HG03066 (cell line): Measurements from ENCODE around the gene SLC25A15.
"Not testable (repeated sequence)": the region's sequence is repeated elsewhere in the genome, so short reads cannot be mapped to it uniquely, and the experiment has no call there.

Experiments used
- ATAC-seq: cut with Tn5 transposase; IDR thresholded peaks from one replicate; pipeline ENCODE4 v1.9.1; 2021; ENCODE audit warnings: low read depth; ENCODE audit not compliant: unreplicated experiment

SLC25A15 gene

DNA sequence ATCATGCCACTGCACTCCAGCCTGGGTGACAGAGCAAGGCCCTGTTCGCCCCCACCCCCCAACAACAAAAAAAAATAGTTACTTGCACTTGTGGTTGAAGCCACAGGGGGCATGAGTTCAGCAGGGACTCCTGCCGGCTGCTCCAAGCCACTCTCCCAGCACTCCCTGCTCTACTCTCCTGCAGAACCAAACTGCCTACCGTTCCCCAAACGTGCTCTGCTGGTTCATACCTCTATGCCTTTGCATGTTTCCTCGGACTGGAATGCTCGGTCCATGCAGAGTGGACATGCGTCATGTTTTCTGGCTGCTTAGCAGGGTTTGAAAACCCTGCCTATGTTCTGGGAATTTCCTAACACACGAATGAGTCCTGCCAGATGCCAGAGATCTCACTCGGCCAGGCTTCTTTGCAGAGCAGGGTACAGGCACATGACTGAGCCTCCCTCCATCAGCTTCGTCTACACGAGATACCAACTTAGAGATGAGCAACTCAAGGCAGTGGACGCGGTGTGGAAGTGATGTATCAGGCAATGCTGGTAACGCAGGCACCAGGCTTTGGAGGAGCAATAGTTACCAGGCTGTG, 8.5 kb upstream of the SLC25A15 start:
- ATAC-seq = no peak

DNA sequence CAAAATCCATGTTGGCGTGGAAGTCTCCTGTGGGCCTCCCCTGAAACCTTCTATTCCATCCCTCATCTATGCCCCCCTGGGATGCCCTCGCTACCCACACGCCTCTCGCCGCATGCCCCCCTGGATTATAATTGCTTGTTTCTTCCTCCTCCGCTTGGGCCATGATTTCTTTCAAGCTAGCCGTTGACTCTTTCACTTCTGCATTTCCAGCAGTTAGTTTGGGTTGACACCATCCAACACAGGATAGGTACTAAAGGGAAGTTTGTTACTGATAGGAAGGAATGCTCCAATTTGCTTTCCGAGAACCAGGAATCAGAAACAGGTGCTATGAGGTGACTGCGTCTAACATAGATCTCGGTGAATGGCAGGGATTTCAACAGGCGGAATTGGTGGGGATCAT, 7.7 kb upstream of the SLC25A15 start:
- no peak for ATAC-seq

DNA sequence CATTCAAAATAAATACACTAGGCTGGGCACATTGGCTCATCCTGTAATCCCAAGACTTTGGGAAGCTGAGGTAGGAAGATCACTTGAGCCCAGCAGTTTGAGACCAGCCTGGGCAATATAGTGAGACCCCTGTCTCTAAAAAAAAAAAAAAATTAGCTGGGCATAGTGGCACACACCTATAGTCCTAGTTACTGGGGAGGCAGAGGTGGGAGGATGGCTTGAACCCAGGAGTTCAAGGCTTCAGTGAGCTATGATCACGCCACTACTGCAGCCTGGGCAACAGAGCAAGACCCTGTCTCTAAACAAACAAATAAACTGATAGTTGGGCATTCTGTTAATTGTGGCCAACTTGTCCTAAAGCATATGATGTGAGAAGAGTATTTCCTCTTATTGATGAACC, 6.4 kb upstream of the SLC25A15 start:
- not testable (repeated sequence) for ATAC-seq

DNA sequence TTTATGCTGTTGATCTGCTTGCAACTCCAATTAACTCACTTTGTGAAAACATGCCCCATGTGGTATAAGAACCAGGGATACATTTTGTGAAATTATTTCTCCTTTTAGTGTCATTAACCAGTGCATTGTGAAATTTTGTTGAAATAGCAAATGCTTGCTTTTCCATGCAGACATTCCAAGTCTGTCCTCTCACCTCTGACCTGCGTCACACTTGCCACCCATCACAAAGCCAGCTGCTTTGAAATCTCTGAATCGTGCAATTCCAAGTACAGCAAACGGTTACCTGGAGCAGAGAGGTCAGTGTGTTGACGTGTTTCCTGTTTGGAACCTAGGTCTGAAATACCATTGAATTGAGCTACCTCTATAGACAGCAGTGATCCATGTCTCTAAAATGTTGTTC, 4.9 kb upstream of the SLC25A15 start:
- no peak for ATAC-seq

DNA sequence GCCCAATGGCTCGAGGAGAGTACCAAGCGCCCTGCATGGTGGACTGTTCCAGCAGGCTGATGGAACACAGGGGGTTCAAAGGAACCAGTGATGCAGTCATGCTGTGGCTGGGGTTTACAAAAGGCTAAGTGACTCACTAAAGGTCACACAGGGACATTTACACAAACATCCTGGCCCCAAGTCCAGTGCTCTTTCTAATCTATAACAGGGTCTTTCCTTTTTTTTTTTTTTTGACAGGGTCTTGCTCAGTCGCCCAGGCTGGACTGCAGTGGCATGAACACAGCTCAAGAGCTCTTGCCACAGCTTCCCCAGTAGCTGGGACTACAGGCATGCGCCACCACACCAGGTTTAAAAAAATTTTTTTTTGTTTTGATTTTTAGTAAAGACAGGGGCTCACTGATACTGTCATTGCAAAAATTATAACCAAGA, 2.8 kb upstream of the SLC25A15 start:
- no peak for ATAC-seq

DNA sequence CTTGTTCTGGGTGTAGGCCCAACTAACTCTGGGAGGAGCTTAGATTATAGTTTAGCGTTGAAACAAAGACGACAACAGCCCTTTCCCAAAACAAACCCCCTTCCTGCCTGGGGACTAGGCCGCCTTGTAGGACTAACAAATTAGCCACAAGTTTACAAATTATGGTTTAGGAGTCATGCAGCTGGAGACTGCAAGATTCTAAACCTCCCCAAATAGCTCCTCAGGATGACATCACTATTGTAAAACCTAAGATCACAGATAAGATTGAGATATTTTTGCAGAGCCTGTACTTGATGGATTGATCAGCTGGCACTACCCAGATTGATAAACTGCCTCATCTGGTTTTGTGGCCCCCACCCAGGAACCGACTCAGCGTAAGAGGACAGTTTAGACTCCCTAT, 2.3 kb upstream of the SLC25A15 start:
- ATAC-seq = no peak

DNA sequence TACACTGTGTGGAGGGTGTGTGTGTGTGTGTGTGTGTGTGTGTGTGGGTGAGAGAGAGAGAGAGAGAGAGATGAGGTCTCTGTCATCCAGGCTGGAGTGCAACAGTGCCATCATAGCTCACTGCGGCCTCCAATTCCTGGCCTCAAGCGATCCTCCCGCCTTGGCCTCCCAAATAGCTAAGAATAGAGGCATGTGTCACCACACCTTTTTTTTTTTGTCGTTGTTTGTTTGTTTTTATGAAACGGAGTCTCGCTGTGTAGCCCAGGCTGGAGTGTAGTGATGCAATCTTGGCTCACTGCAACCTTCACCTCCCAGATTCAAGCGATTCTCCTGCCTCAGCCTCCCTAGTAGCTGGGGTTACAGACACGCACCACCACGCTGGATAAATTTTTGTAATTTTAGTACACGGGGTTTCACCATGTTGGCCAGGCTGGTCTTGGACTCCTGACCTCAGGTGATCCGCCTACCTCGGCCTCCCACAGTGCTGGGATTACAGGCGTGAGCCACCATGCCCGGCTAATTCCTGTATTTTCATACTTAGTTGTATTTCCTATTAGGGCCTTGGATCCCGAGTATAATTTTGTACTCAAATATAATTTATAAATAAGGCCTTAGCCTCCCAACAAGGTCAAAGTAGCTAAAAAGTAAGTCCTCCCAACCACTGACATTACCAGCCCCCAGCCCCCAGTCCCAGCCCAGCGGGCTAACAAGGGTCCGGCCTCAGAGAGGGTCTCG, 704 bp upstream of the SLC25A15 start:
- not testable (repeated sequence) for ATAC-seq

DNA sequence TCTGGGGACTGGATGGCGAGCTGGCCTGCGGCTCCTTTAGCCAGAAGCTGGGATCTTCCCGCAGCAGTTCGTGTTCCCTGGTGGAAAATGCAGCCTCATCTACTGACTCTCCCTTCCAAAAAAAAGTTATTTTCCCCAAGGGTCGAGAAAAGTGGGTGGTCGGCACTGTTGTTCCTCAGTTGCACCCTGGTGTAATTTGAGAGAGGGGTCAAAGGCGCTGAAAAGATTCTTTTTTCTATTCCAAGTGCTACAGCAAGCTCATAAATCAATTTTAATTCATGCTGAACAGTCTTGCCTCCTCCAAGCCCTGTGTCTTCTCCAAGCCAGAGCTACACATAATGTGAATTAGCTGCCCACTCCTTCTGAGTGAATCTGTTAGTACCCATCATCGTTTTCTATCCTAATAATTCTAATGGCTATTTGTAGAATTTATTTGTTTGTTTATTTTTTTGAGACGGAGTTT, 774 bp downstream of the SLC25A15 start:
- ATAC-seq = no peak

DNA sequence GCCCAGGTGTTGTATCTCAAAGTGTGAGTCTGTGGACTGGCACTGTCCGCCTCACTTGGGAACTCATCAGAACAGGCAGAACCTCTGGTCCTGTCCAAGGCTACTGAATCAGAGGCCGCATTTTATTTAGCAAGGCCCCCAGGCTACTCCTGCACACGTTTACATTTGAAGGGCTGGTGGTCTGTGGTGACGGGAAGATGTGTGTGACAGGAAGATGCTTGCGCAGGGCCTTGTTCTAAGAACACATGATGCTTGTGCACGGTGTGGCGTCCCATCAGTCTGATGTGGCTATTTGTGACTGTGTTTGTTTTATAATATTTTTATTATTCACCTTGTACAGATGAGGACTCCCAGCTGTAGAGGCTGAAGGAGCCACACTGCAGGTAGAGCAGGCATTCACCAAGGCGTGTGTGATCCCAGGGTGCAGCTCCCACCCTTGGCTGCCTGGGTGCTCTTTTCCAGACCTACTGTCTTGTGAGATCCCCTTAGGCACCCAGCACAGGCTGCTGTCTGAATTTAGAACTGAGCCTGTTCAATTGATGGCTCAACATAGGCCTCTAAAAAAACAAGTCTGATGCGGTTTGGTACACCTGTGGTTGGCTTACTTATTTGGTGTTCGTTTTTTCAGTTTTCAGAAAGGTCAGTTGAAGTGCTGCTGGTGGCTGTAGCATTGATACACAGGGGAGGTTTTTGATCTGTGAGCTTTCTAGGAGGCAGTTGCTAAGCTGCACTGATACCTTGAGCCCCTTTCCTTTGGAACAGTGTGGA, 3.1 kb downstream of the SLC25A15 start:
- ATAC-seq = no peak

DNA sequence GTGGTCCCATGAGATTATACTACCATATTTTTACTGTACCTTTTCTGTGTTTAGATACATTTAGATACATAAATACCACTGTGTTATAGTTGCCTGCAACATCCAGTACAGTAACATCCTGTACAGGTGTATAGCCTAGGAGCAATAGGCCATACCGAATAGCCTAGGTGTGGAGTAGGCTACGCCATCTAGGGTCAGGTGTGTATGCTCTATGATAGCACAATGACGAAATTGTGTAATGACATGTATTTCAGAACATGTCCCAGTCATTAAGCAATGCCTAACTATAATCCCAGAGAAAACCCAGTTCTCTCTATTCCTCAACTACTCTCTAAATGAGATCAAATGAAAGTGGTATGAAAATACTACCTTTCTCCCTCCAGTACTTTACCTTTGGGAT, 3.9 kb downstream of the SLC25A15 start:
- ATAC-seq = no peak

DNA sequence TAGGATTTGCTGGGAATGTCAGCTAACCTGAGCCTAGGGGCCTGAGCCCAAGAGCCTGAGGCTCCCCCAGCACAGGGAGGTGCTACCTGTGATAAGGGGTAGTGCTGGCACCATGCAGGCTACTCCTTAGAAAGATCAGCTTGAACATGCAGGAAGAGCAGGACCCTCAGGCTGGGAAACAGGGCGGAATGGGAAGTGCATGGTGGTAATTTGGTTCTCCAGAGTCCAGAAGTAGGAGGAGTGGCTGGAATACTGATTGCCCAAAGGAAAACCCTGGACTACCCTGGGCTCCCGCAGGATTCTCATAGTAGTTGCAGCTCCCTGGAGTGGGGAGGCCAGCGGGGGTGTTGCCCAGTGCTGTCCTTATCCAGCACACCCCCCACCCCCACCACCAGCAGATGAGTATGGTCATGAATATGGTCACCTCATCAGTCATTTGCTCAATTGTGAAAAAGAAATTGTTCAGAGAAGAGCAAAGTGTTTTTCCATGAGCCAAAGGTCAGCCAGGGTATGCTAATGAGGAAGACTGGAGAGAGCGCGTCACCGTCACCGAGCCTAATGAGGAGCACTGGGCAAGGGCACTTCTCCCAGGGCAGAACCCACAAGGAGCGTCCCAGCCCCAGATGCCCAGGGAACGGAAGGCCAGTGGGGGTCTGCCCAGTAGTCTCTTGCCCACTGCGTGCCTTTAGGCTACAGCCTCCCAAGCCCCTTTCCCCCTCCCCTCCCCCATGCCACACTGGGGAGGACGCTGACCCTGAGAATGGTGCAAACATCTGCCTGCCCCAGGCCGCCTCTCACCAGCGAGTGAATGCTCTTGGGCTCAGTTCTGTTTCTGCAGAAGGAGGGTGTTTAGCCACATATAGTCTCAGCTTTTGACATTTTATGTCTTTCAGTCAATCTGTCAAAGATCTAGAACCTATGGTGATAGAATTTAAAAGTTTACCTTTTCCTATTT, 5.3 kb downstream of the SLC25A15 start:
- no peak for ATAC-seq

DNA sequence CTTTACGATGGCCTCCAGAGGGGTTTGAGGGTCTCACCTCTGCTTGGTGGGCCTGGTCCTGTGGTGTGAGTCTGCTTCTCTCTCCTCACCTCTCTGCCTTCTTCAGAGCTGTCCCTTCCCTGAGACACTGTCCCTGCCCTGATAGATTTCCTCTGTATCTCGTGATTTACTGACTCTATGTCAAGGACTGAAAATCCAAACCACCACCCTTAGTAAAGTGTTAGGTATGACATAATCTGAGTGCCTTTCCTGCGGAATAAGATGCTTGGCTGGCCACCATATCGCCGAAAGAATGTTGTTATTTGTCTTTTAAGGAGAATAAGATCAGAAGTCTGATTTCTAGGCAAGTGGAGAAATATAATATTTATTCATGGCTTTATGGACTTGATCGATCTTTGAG, 7.2 kb downstream of the SLC25A15 start:
- ATAC-seq = no peak

DNA sequence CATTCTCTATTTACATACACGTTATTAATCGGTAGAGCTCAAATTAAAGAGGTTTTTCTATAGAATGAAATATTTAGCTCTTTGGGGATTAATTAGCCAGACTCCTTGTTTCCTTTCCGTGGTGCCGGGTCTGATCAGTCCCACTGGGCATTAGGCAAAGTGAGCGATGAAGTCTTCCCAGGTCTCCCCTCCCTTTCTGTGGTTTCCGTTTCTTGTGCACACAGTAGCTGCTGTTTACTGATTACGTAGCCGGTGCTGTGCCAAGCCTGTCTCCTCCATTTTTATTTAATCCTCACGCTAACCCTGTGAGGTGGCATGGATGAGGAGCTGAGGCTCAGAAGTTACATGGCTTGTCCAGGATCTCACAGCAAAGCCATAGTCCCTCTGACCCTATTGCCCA, 9.0 kb downstream of the SLC25A15 start:
- ATAC-seq = no peak

DNA sequence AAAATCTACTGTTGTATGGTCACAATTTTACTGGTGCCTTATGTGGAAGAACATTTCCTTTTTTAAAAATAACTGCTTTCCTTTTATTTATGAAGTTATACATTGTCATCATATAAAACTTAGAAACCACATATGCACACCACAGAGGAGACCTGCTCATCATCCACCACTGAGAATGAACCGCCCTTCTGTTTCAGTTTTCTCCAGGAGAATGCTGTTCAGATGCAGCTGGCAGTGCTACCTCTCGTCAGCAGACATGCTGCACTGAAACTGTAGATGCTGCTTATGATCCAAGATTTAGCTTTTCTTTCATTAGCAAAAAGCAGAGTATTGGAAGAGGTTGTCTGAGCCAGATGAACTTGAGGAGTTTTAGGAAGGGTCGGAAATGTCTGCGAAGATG, 10.1 kb downstream of the SLC25A15 start:
- ATAC-seq = no peak

DNA sequence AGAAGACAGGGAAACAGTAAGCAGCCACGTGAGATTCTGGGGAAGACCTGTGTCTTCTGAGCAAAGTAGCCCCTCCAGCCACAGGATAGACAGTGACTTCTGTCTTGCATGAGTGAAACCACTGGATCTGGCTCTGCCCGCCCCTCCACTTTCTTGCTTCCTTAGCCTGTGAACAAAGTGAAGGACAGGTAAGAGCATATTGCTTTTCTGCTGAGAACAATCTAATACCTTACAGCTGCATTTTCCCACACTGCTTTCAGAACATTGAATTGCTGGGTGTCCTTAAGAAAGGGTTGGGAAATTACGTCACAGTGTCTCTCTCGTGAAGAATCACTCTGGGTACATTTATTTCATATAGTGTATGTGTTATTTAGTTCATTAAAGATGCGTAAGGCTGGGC, 11.1 kb downstream of the SLC25A15 start:
- no peak for ATAC-seq

DNA sequence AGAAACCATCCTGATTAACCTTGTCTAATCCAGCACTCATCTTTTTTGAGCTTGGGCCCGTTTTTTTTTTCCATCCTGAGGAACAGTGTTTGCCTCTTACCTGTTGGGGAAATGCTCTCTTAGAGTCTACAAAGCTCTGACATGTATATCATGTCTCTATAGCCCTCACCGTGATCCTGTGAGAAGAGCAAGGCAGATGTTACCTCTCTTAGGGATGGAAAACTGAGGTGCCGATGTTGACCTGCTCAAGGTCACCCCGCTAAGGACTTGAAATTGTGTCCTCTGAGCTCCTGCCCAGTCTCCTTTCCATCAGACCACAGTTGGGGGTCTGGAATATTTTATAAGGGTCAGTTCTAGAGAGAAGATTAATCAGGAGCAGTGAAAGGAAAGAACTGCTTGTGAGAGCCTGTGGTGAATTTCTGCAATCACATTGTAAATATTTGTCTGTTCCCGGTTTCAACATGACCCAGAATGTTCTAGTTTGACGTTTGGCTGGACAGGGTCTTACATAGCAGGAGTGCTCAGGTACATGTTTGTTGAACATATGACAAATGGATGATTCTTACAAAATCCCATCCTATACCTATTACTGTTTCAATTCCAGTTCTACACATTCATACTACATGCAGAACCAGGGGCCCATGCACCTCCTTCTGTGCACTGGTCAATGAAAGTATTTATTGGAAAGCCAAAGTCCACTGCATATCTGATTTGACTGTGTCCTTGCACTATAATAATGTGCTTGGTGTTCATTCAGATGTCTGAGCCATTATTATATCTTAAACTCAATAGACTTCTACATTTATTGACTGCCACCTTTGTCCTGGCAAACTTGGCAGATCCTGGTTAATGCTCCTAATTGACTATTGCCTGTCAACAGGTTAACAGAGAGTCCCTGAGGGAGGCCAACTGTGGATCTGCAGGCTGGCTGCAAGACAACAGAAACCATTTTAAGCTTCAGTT, 12.1 kb downstream of the SLC25A15 start:
- ATAC-seq = no peak

DNA sequence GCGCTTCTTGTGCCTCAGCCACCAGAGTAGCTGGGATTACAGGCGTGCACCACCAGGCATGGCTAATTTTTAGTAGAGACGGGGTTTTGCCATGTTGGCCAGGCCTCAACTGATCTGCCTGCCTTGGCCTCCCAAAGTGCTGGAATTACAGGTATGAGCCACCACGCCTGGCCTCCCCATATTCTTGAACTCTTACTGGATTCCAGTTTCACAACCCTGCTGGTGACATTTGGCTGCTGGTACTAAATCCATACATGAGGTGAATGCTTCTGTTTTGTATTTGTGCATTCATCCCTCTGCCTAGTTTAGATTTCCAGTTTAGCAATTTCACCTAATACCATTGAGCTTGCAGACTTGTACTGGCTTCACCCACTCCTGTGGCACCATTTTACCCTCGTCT, 13.9 kb downstream of the SLC25A15 start:
- ATAC-seq = no peak

DNA sequence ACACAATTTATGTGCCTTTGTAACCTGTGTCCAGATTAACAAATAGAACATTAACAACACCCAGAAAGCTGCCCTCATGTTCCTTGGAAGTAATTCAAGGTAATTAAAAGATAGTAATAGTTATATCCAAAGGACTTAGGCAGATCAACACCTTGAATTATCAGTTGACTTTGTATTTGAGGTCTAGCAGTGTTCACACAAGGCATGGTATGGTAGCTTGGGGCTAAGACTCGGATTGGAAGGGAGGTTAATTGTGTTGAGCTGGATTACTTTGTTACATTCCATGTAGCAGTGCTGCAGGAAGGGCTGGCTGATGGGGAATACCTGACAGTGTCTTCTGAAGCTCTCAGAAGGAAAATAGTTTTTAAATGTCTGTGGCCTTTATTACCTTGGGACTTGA, 16.8 kb downstream of the SLC25A15 start:
- no peak for ATAC-seq

DNA sequence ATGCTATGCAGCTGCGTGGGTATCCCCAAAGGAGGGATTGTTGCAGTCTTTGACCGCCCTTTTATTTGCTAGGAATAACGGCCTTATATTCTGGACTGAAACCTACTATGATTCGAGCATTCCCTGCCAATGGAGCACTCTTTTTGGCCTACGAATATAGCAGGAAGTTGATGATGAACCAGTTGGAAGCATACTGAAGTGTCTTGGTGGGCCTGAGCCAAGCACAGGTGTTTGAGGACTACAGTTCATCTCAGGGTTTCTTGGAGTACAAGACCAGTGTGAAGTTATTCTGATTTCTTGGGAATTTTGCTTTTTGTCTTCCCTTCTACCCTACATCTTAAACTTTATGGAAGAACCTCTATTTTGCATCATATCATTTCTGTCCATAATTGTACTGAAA, 20.1 kb downstream of the SLC25A15 start:
- no peak for ATAC-seq
